Stimulated activated CD4-positive, alpha-beta T cell treated with anti-CD3 and anti-CD28 coated beads, Interleukin-12 subunit alpha, Interleukin-12 subunit beta, amount 100 ng/mL, for 48 hours (primary cell): ENCODE data around the gene TMEM270.
"Not testable (repeated sequence)": the region's sequence is repeated elsewhere in the genome, so short reads cannot be mapped to it uniquely, and the experiment has no call there.

Source experiments
- DNase-seq, 3 donors: peaks; one replicate each; pipeline ENCODE4 v3.0.0-alpha.2; 2020; ENCODE audit warnings: low read depth in 2 of 3, low spot score in 1 of 3

The TMEM270 gene

GRCh38 chr7:73831834-73832651, 28.9 kb upstream of the TMEM270 start:
- no peak for DNase-seq

DNA sequence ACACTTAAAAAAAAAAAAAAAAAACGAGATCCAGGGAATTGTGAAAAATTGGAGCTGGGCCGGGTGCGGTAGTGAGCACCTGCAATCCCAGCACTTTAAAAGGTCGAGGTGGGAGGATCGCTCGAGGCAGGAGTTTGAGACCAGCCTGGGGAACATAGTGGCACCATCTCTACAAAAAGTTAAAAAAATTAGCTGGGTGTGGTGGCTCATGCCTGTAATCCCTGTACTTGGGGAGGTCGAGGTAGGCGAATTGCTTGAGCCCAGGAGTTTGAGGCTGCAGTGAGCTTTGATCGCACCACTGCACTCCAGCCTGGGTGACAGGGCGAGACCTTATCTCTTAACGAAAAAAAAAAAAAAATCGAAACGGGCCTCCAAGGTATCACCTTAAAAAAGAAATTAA, 28.2 kb upstream of the TMEM270 start:
- no peak for DNase-seq

DNA sequence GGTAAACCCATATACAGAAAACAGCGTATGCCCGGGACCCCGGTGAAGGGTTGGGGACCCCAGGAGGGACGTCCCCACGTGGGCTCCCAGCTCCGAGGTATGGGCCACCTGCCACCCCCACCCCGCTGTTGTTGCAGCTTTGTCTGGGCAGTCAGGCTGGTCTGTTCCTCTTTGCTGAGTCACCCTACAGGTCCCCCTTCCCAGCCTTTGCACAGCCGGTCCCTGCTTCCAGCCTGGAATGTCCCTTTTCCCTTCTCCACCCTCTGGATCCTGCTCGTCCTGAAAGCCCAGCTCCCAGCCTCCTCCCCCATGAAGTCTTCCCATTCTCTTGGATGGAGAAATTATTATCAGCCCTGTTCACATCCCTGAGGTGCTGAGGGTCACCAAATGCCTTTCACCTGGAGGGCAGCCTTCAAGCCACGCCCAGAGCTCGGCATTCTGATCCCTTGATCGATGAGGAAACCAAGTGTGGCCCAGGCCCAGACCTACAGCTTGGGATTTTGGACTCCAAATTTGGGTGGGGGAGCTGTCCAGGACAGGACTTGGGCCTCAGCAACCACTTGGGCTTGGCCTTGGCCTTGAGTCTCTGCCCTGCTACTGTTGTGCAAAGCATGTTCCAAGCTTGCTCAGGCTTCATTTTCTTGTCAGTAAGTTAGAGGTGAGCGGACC, 27.6 kb upstream of the TMEM270 start:
- DNase-seq = no peak

- no peak for DNase-seq
Observed at GRCh38 chr7:73834626-73835191, 26.2 kb upstream of the TMEM270 start.

DNA sequence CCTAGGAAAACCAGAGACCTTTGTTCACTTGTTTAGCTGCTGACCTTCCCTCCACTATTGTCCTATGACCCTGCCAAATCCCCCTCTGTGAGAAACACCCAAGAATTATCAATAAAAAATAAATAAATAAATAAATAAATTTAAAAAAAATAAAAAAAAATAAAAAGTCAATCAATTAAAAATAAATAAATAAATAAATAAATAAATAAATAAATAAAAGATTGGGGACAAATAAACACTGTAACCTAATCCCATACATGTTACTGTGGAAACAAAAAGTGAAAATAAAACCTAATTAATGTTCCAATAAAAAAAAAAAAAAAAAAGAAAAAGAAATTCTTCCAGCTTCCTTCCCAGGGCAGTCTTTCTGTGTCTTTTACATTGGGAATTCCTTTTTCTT, 23.8 kb upstream of the TMEM270 start:
- DNase-seq = not testable (repeated sequence)

GRCh38 chr7:73838642-73839041, 22.3 kb upstream of the TMEM270 start:
- no peak for DNase-seq

DNA sequence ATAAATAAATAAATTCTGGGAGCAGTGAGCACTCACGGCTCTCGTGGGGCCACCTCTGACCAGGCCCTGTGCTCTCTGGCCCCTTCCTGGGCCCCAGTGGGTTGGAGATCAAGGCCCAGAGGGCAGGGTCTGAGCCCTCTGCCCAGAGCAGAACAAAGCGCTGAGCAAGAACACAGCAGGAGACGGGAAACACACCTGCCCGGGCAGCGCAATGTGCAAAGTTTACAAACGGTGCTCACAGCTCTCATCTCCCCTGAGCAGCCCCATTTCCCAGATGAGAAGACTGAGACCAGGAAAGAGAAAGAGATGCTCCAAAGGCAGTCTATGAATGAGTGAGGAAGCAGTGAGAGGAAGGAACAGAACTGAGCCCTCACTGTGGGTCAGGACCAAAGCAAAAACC, 21.7 kb upstream of the TMEM270 start:
- DNase-seq = no peak

- no peak for DNase-seq
Observed at GRCh38 chr7:73839743-73840714, 20.9 kb upstream of the TMEM270 start.

DNA sequence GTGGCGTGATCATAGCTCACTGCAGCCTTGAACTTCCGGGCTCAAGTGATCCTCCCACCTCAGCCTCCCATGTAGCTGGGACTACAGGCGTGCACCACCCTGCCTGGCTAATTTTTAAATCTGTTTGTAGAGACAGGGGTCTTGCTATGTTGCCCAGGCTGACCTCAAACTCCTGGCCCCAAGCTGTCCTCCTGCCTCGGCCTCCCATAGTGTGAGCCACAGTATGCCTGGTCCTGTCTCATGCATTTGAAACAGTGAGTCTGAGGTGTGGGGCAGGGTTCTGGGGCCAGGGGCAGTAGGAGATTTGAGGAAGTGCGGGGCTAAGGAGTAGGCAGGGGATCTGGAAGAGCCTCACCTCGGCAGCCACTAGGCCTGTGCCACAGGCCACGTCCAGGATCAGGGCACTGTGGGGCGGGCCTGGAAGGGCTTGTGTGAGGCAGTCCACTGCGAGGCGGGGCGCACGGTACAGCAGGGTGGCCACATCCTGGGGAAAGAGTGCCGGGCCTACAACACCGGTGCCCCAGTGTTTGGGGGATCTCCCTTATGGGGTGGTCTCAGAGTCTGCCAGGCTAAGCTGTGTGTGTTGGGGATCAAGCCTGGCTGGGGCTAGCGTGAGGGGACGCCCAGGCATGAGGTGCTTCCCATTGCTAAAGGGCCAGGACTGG, 20.1 kb upstream of the TMEM270 start:
- no peak for DNase-seq

- DNase-seq = no peak
Observed at GRCh38 chr7:73841689-73842066, 19.3 kb upstream of the TMEM270 start.

- DNase-seq = peak; percentile 84 to 89 (median 85)
Observed at GRCh38 chr7:73842067-73842976, 18.6 kb upstream of the TMEM270 start, which contains the start of gene METTL27. Gene METTL27, minus strand, starts transcription at chr7:73842516. Its CDS starts 376 bp downstream, at chr7:73842140.

DNA sequence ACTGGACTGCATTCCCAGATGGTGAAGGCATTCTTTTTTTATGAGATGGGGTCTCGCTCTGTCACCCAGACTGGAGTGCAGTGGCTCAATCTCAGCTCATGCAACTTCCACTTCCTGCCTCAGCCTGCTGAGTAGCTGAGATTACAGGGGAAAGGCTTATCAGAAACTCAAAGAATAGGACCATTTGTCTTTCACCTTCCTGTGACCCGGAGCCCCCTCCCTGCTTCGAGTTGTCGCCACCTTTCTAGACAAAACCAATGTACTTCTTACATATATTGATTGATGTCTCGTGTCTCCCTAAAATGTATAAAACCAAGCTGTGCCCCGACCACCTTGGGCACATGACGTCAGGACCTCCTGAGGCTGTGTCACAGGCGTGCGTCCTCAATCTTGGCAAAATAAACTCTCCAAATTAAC, 16.8 kb upstream of the TMEM270 start:
- no peak for DNase-seq

DNA sequence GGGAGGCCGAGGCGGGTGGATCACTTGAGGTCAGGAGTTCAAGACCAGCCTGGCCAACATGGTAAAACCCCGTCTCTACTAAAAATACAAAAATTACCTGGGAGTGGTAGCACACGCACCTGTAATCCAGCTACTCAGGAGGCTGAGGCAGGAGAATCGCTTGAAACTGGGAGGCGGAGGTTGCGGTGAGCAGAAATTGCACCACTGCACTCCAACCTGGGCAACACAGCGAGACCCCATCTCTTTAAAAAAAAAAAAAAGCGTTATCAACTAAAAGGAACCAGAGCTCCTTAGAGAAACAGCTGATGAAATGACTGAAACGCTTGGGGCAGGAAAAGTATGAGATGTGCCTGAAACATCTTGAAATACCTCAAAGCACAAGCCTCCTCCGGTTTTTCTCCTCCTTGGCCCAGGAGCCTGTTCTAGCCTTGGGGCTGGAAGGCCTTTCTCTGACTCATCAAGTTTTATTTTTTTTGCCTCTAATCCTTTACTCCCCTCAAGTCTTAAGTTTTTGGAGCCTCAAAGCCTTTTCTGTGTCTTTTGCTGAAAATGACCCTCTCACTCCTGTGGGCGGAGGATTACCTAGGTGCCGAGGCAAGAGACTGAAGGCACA, 16.0 kb upstream of the TMEM270 start:
- no peak for DNase-seq

- not testable (repeated sequence) for DNase-seq
Observed at GRCh38 chr7:73845701-73846195, 15.2 kb upstream of the TMEM270 start.

GRCh38 chr7:73847941-73848723, 12.8 kb upstream of the TMEM270 start:
- no peak for DNase-seq

DNA sequence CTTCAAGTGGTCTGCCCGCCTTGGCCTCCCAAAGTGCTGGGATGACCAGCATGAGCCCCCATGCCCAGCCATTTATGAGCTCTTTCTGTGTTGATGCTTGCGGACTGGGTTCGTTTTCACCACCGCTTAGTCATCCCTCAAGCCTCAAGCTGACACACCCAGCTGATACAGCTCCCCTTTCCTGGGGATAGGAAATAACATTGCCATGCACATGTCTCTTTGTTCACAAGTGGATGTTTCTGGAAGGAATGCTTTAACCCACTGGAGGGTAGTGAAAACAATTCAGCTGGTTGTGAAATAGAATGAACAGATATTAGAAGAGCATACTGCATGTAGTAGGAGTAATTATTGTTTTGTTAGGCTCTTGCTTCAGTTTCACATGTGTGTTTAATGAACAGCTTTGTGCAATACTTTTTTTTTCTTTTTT, 10.2 kb upstream of the TMEM270 start:
- DNase-seq = no peak

GRCh38 chr7:73851410-73852338, 9.3 kb upstream of the TMEM270 start:
- DNase-seq = peak in 1 of 3 donors; percentile 62
